Skeletal muscle cell (primary cell): ENCODE data around the gene SMIM5.
"Not testable (repeated sequence)": the region's sequence is repeated elsewhere in the genome, so short reads cannot be mapped to it uniquely, and the experiment has no call there.

ENCODE experiments used
- DNase-seq: peaks from one replicate; pipeline ENCODE4 v3.0.0-alpha.2; 2010; ENCODE audit warnings: low read depth
- H3K4me3 ChIP-seq: 2 replicates; pipeline ENCODE4 v1.5.1; 2011; ENCODE audit warnings: low read depth, mild to moderate bottlenecking, control low read depth, low read length, moderate library complexity

The SMIM5 gene

GRCh38 chr17:75636381-75637142 lies 3.3 kb downstream of the SMIM5 start:
- no peak for DNase-seq

GRCh38 chr17:75637143-75637538 lies 3.9 kb downstream of the SMIM5 start:
- no peak for DNase-seq

More at GRCh38 chr17:75636381-75637142, 3.3 kb downstream of the SMIM5 start:
- no peak overlapping the region for H3K4me3 ChIP-seq

GRCh38 chr17:75637551-75637950 lies 4.3 kb downstream of the SMIM5 start:
- DNase-seq = no peak
- H3K4me3 ChIP-seq = no peak overlapping the region

More at GRCh38 chr17:75637143-75637538, 3.9 kb downstream of the SMIM5 start:
- H3K4me3 ChIP-seq = no peak overlapping the region

DNA sequence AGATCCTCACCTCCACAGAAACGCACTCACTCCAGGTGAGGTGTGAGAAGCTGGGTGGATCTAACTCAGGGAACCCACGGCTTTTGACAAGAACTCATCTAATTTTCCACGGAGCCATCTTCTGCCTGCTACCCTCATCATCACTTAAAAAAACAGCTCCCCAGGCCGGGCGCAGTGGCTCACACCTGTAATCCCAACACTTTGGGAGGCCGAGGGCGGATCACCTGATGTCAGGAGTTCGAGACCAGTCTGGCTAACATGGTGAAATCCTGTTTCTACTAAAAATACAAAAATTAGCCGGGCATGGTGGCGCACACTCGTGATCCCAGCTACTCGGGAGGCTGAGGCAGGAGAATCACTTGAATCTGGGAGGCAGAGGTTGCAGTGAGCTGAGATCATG lies 4.8 kb downstream of the SMIM5 start:
- DNase-seq, H3K4me3 ChIP-seq: not testable (repeated sequence)

DNA sequence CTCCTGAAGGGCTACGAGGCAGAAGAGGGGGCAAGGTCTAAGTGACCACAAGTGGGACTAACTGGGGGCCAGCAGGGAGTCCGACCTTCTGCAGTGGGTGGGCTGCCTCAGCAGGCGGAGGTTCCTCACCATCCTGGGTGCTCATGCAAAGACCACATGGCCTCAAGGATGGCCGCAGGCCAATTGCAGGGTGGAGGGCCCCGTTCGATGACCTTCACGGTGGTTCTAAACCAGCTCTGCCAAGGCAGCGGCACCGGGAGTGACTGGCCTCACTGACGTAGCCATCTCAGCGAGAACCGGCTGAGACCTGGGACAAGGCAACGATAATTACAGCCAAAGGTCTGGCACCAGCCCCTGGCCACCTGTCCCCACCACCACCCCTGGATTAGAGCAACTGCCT lies 5.7 kb downstream of the SMIM5 start:
- no peak for DNase-seq
- H3K4me3 ChIP-seq = no peak overlapping the region

DNA sequence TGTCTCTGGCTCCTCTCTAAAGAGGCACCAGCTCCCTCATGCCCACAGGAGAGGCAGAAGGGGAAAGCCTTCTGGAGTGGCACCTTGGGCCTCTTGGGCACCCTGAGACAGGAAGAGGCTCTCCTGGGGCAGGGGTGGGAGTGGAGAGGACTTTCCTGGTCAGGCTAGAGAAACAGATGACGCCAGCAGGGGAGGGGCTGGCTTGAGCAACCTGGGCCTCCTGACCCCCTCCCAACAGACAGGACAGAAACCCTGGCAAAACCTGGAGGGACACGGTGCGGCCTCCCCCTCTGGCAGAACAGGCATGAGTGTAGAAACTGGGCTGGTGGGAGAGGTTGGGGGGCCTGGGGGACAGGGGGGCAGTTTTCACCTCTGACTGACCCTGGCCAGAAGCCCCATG lies 6.1 kb downstream of the SMIM5 start:
- H3K4me3 ChIP-seq = no peak overlapping the region
- DNase-seq = no peak

DNA sequence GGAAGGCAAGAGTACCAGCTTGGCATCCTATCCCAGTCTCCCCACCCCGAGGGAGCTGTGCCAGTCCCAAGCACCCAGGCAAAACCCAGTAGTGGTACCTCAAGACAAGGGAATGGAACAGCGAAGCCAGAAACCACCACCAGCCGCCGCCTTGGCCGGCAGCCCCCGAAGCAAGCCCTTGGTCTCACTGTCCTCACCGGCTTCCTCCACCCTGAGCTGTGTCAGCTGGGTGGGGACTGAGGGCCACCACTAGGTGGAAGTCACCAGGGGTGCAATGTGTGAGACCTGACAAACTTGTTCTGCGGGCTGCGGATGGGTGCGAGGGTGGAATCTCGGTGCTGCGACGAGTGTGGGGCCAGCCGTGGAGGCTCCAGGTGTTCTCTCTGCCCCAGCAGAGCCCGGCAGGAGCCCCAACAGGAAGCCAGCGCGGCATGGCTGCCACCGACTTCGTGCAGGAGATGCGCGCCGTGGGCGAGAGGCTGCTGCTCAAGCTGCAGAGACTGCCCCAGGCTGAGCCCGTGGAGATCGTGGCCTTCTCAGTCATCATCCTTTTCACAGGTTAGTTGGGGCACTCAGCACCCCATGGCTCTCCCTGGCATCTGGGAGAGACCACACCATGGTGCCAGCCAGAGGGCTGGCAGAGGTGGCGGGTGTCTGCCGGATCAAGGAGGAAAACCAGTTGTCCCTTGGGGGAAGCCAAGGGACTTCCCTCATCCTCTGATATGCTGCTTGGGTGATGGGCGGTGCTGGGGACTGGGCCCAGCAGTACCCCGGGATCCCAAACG lies 6.7 kb downstream of the SMIM5 start:
- no peak overlapping the region for H3K4me3 ChIP-seq
- no peak for DNase-seq

- no peak for DNase-seq
- no peak overlapping the region for H3K4me3 ChIP-seq
These were observed 7.4 kb downstream of the SMIM5 start for GRCh38 chr17:75640556-75641119.

DNA sequence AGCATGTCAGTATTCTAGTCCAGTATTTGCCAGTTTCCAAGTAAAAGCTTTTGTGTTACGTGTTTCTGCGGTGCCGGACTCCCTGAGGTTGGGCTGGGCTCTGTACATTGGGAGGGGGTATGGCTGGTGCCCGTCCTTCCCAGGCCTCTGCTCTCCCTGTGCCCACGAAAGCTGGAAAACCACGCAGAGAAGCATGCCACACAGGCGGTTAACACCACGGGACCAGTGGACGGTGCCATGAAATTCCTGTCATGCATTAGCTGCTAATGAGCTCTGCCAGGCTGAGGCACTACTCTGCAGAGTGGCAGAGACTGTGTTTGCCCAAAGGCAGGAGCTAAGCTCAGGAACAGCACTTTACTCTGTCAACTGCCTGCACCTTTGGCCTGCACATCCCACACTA lies 8.1 kb downstream of the SMIM5 start:
- DNase-seq = no peak
- no peak overlapping the region for H3K4me3 ChIP-seq

DNA sequence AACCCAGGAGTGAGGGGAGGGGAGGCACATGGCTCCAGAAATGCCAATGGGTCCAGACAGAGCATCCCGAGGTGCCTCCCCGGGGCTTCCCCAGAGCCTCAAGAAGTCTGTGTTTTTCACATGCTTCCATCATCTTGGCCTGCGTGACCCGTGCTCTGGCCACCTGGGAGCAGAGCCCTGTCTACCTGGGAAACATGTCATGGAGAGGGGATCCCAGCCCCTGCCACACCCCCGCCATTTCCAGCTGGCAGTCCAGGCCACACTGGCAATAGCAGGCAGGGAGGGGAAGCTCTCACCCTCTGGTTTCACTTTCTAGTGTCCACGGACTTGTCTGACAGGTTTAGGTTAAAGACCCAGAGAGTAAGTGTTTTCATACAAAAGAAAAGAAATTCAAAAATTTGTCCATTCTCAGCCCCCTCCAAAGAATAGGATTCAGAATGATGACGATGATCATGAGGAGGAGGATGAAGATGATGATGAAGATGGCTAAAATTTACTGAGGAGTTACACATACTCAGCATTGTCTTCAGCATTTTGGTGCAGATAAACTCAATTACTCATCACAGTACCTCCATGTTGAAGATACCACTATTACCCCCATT lies 9.0 kb downstream of the SMIM5 start:
- no peak for DNase-seq
- no peak overlapping the region for H3K4me3 ChIP-seq

DNA sequence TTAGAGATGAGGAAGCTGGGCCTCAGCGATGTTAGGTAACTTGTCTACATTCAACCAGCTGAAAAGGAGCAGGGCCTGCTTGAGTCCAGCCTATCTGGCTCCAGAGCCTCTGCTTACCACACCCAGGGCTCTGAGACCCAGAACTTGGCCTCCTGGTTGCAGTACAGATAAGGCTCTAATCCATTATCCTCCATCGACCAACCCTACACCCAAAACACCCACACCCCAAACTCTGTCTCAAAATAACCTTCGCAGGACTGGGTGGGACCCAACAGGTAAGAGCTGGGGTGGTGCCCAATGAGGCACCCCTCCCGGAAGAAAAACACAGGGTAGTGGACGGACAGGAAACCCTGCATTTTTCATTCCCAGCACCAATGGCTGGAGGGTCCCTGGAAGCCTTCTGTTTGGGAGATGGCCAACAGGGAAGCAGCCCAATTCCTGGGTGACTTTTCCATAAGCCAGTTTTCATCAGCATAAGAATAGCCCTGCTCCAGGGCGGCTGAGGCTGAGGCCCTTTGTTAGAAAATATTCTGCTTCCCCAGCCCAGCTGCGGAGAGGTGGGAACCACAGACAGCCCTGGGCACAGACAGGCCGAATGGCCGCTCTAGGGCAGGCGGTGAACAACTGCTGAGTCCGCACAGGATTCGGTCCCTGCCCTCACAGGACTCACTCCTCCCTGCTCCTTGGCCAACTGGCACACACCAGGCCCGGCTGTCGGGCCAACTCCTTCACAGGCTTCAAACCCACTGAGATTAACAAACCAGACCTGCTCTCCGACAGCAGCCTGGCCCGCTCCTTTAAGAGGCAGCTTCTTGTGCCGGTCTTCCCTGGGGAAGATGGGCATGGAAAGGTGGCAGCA lies 9.8 kb downstream of the SMIM5 start:
- no peak overlapping the region for H3K4me3 ChIP-seq
- no peak for DNase-seq

DNA sequence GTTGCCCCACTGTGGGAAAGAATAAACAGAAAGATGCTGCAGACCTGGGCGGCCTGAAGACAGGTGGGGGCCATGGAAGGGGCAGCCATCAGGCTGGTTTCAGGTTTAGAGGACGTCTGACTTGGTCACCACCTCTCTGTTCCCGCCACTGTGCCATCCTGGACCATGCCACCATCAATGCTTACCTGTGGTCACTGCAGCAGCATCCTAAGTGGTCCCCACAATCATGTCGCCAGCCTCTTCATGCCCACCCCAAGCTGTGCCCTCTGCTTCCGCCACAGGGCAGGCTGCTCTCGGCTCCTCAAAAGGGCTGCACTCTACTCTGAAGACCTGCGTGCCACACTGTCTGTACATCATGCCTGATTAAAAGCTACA lies 10.4 kb downstream of the SMIM5 start:
- no peak for DNase-seq

DNA sequence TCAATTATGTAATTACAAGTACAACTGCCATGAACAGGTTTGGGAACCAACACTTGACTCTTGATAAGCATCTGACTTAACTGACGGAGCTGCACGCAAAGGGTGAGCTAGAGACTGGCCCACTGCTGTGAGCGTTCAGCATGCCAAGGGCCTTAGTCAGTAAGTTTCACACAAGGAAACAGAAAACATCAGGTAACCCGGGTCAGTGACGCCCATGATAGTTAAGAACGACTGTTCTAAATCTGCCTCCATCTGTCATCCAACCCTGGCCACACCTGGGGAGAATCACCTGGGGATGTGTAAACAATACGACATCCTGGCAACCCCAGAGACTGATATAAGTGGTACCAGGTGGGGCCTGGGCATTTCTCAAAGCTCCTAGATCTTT lies 12.3 kb downstream of the SMIM5 start:
- no peak overlapping the region for H3K4me3 ChIP-seq
- no peak for DNase-seq

More for the DNA sequence above, 10.4 kb downstream of the SMIM5 start:
- no peak overlapping the region for H3K4me3 ChIP-seq

DNA sequence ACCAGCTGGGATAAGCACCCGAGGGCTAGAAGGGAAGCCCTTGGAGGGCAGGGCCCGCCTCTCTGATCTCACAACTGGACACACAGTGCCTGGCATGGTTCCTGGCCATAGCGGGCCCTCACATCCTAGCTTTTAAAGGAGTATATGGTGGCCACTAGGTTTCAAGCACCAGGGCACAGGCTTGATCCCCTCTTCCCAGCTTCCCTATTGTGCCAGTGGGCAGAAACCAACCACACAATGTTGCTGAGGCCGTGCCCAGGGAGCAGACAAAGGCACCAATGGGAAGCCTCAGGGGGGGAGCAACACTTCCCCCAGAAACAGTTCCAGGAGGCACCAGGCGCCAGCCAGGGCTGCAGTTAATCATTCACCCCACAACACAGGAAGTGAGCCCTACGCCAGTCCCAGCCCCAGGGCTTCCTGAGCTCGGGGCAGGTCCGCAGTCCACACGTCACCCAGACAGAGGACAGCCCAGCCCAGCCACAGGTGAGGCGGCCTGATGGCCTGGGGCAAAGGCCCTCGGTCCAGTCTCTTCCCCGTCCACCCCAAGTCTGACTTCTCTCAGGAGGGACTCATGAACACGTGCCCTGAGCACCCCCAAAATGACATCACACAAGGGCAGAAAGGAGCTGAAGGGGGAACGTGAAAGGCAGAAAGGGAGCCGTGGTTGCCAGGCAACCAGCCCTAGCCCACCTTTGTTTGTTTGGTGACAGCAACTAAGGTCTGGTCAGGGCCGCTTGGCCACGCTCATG lies 12.8 kb downstream of the SMIM5 start:
- no peak for DNase-seq
- H3K4me3 ChIP-seq = no peak overlapping the region

- DNase-seq = no peak
These were observed 13.4 kb downstream of the SMIM5 start for GRCh38 chr17:75646638-75646992.

DNA sequence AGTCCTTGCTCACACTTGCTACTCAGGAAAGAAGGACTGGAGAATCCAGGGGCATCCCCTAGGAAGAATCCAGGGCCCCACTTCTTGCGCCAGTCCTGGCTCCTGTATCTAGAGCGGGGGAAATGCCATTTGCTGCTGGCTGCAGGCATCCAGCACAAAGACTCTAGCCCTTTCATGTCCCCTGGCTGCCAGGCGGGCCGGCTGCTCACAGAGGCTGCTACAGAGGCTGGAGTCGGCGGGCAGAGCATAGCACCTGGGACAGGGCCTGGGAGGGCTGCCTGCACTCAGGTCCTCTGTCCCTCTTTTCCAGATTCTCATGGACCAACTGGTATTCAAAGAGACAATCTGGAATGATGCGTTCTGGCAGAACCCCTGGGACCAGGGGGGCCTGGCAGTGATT lies 13.8 kb downstream of the SMIM5 start:
- no peak for DNase-seq
- no peak overlapping the region for H3K4me3 ChIP-seq

More at GRCh38 chr17:75646638-75646992, 13.4 kb downstream of the SMIM5 start:
- no peak overlapping the region for H3K4me3 ChIP-seq

DNA sequence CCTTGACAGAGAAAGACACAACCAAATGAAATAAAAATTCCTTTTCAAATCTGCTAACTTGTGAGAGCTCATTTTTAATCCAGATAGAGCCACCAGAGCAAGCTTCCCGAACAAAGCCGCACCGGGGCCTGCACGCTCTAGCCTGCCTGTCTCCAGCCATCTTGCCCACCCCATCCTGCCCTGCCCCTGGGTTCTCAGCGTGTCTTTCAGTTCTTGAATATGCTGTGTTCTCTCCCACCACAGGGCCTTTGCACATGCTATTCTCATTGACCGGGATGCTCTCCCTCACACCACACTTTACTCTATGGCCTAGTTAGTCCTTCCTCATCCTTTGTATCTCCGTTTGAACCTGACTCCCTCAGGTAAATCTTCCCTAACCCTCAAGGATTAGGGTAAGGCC lies 14.7 kb downstream of the SMIM5 start:
- no peak for DNase-seq

GRCh38 chr17:75649687-75650086 lies 16.5 kb downstream of the SMIM5 start:
- no peak overlapping the region for H3K4me3 ChIP-seq
- DNase-seq = no peak

More for the DNA sequence above, 14.7 kb downstream of the SMIM5 start:
- H3K4me3 ChIP-seq = no peak overlapping the region

DNA sequence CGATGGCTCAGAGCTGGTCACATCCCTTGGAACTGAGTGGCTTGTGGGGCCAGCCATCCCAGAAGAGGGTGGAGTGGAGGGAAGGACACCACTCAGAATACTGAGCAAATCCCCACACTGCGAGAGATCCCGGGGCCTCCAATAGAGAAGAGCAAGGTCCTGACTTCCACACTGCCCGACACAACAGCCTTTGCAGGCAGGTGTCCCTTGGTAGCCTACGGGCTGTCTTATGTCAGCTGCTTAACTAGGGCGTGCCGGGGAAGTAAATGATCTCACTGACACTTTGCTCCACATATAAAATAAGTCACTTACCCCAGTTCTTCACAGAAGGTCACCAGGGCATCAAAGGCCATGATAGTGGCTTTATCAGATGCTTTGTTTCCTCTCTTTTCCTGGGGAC lies 17.6 kb downstream of the SMIM5 start:
- H3K4me3 ChIP-seq = no peak overlapping the region
- no peak for DNase-seq
